Testis (tissue), 2 donors: ENCODE data around the gene TLX2.

Experiments
- CTCF ChIP-seq, 3 experiments: fragments of 450-650 bp in 2 of 3; fragments of 200-600 bp in 1 of 3; sonication (generic) in 1 of 3; IDR thresholded peaks; one replicate each; pipeline ENCODE4 v1.5.1; 2016 to 2019; ENCODE audit warnings: antibody characterized with exemption in 3 of 3, mild to moderate bottlenecking in 2 of 3, moderate library complexity in 1 of 3
- POLR2A ChIP-seq: fragments of 450-650 bp; IDR thresholded peaks from one replicate; pipeline ENCODE4 v1.6.1; 2017; ENCODE audit warnings: antibody characterized with exemption, mild to moderate bottlenecking, moderate library complexity

- TF ChIP-seq CTCF (IDR thresholded peaks at IDR 0.05) (no peak), POLR2A (no peak)
Observed at GRCh38 chr2:74471332-74472065, 42.8 kb upstream of the TLX2 start.
